A673 (cell line): ENCODE results near the gene FYCO1. TPM values are rescaled to one million over a fixed set of nuclear protein-coding genes. Genes with fewer than 3 reads are reported as not detected.

ENCODE experiments used
- BruUV-seq: library from RNA; stranded (reverse); fragments of 400-500 nt; replicated peaks from 2 replicates; lab custom pipeline; 2021; lab: Mats Ljungman, UMichigan
- CTCF ChIA-PET: fragments of 300-600 bp; sonication (Branson Sonifier 250); formaldehyde crosslinking; loops from one replicate; lab custom pipeline; 2022; ENCODE audit warnings: antibody characterized with exemption; lab: Charles Lee
- POLR2A ChIA-PET: fragments of 300-600 bp; sonication (Branson Sonifier 250); formaldehyde crosslinking; loops from one replicate; lab custom pipeline; 2022; ENCODE audit warnings: antibody characterized with exemption; ENCODE audit not compliant: low non-redundant PET; lab: Charles Lee
- DNase-seq: peaks from one replicate; pipeline ENCODE4 v3.0.0-alpha.2; 2015; ENCODE audit warnings: low spot score
- H3K27ac ChIP-seq: fragments of 200-600 bp; sonication (generic); 2 replicates; pipeline ENCODE4 v1.5.1; 2016; ENCODE audit warnings: mixed run types, low read depth, mild to moderate bottlenecking, mixed read lengths, antibody characterized with exemption, low read length; ENCODE audit not compliant: poor library complexity, severe bottlenecking
- H3K27me3 ChIP-seq: fragments of 200-600 bp; sonication (generic); replicated peaks from 2 replicates; pipeline ENCODE4 v1.6.1; 2017; ENCODE audit warnings: mixed run types, low read depth, mild to moderate bottlenecking, mixed read lengths, antibody characterized with exemption, low read length; ENCODE audit not compliant: insufficient read depth, poor library complexity
- H3K36me3 ChIP-seq: fragments of 200-600 bp; sonication (generic); 2 replicates; pipeline ENCODE4 v1.6.1; 2016; ENCODE audit warnings: mixed run types, mild to moderate bottlenecking, mixed read lengths, antibody characterized with exemption, low read length; ENCODE audit not compliant: insufficient read depth, poor library complexity, severe bottlenecking
- H3K4me1 ChIP-seq: fragments of 200-600 bp; sonication (generic); 2 replicates; pipeline ENCODE4 v1.6.1; 2017; ENCODE audit warnings: mixed run types, mild to moderate bottlenecking, mixed read lengths, antibody characterized with exemption, low read length; ENCODE audit not compliant: insufficient read depth, poor library complexity, severe bottlenecking
- H3K4me3 ChIP-seq: fragments of 200-600 bp; sonication (generic); 2 replicates; pipeline ENCODE4 v1.5.1; 2016; ENCODE audit warnings: low read depth, mixed run types, mild to moderate bottlenecking, mixed read lengths, low read length; ENCODE audit not compliant: poor library complexity, severe bottlenecking
- H3K9me3 ChIP-seq: fragments of 200-600 bp; sonication (generic); 2 replicates; pipeline ENCODE4 v1.6.1; 2016; ENCODE audit warnings: mixed run types, low read depth, mild to moderate bottlenecking, mixed read lengths, antibody characterized with exemption, low read length; ENCODE audit not compliant: poor library complexity, severe bottlenecking
- EZH2 ChIP-seq: fragments of 200-600 bp; sonication (generic); IDR thresholded peaks from 2 replicates; pipeline ENCODE4 v1.6.1; 2017; ENCODE audit warnings: borderline replicate concordance, low read depth, mild to moderate bottlenecking, mixed read lengths, antibody characterized with exemption, low read length; ENCODE audit not compliant: poor library complexity, severe bottlenecking
- intact Hi-C: fragments of 100-400 bp; cut with micrococcal nuclease; formaldehyde crosslinking; loops from one replicate; pipeline ENCODE4 v1.10.0; 2022; ENCODE audit not compliant: unreplicated experiment
- total RNA-seq: library from RNA; stranded (reverse); gene quantifications from 2 replicates; pipeline ENCODE4 v1.2.3, GENCODE V29; 2021
- TF ChIP-seq, protein P1 (sequence below): fragments of 300-800, 200-600 bp; sonication (generic); conservative IDR thresholded peaks from 2 replicates; pipeline ENCODE4 v1.5.1; 2017; ENCODE audit warnings: low read depth, mild to moderate bottlenecking, antibody characterized with exemption, low read length, moderate library complexity, mixed read lengths

FYCO1 gene
- total RNA-seq, 1 experiment from 2014 or later: 7.4 TPM

DNA sequence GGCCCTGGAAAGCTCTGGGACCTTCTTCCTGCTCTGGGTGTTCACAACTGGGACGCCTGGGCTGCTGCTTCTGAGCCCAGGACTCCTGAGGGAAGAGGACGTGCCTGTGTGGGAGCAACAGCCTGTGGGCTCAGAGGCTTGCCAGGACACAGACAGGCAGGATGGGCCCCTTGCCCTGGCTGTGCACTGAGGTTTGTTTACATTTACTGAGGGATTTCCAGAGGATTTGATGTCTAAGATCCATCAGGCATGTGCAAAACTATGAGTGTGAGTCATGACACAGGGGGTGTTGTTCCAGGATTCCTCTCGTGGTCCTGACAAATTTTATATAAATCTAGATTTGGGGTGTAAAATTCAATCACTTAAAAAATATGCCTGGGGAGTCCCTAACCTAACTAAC is 98.7 kb downstream of the FYCO1 start:
- DNase-seq: no peak
- H3K9me3 ChIP-seq: no peaks in the 10 kb centered on the region
- no peaks in the 10 kb centered on the region for H3K4me1 ChIP-seq
- POLR2A ChIA-PET: no interaction called here
- H3K27me3 ChIP-seq: no peaks in the 10 kb centered on the region
- no TSS peak for BruUV-seq
- CTCF ChIA-PET: no interaction called here
- no peak overlapping the region for H3K27ac ChIP-seq
- H3K36me3 ChIP-seq: no peaks in the 10 kb centered on the region
- TF ChIP-seq EZH2: no peak
- TF ChIP-seq, protein P1, sequence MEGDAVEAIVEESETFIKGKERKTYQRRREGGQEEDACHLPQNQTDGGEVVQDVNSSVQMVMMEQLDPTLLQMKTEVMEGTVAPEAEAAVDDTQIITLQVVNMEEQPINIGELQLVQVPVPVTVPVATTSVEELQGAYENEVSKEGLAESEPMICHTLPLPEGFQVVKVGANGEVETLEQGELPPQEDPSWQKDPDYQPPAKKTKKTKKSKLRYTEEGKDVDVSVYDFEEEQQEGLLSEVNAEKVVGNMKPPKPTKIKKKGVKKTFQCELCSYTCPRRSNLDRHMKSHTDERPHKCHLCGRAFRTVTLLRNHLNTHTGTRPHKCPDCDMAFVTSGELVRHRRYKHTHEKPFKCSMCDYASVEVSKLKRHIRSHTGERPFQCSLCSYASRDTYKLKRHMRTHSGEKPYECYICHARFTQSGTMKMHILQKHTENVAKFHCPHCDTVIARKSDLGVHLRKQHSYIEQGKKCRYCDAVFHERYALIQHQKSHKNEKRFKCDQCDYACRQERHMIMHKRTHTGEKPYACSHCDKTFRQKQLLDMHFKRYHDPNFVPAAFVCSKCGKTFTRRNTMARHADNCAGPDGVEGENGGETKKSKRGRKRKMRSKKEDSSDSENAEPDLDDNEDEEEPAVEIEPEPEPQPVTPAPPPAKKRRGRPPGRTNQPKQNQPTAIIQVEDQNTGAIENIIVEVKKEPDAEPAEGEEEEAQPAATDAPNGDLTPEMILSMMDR: no peak
- H3K4me3 ChIP-seq: no peak overlapping the region
- intact Hi-C loops: no loop called here

DNA sequence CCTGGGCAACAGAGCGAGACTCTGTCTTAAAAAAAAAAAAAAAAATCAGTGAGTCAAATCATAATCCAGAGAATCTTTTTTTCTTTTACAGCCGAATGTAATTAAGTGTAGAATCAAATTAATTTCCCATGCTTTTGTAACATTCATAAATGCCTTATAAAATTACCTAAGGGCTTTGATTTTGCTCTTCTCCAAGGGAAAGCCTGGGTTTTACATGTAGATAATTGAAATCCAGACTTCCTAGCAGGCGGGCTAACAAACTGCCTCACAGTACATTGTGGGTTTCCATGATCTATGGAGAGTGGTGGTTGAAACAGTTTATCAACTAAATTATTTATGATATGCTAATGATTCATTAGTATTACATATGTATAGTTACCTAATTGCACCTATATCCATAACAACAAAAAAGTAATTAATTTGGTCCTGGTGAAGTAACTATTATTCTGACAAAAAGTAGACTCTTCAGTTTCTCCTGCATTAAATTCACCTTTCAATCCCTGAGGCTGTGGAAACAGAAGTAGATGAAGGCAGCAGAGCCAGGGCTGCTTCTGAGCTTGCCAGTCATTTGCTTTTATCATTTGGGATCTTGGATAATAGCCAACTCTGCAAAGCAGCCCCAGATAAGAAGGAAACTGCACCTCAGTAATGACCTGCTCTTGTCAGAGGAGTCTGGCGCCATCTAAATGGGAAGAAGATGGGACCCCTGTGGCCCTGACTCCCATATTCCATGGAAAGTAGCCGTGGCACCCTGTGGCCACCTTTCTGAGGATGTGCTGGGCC is 99.7 kb downstream of the FYCO1 start:
- no peak for TF ChIP-seq EZH2
- TF ChIP-seq, protein P1: no peak
- CTCF ChIA-PET: no interaction called here
- H3K4me3 ChIP-seq: no peak overlapping the region
- peak; percentile 4 for DNase-seq
- H3K27ac ChIP-seq: no peak overlapping the region
- intact Hi-C loops: no loop called here
- H3K27me3 ChIP-seq: no peaks in the 10 kb centered on the region
- no peaks in the 10 kb centered on the region for H3K4me1 ChIP-seq
- POLR2A ChIA-PET: no interaction called here
- H3K9me3 ChIP-seq: no peaks in the 10 kb centered on the region
- BruUV-seq: no TSS peak
- no peaks in the 10 kb centered on the region for H3K36me3 ChIP-seq

DNA sequence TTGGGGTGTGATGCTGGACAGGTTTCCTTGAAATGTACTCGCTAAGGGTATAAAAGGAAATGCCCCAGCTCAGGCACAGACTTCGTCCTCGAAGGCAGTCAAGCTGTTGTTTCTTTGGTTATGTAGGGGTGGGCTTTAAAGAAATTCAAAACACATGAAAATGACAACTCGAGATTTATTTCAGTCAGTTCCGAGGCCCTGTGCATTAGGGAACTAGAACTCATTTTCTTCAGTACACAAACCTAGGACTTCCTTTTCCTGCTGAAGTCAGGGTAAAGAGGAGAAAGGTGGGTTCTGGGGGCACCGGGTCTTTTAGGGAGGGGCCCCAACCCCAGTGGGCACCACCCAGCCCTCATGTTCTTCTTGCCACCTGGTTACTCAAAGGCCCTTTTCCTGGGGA is 101.6 kb downstream of the FYCO1 start:
- no TSS peak for BruUV-seq
- CTCF ChIA-PET: no interaction called here
- Histone ChIP-seq H3K4me3 (no peak overlapping the region), H3K27ac (no peak overlapping the region), H3K9me3 (no peaks in the 10 kb centered on the region), H3K4me1 (no peaks in the 10 kb centered on the region), H3K36me3 (no peaks in the 10 kb centered on the region), H3K27me3 (no peaks in the 10 kb centered on the region)
- intact Hi-C loops: no loop called here
- no peak for DNase-seq
- TF ChIP-seq, protein P1: no peak
- no peak for TF ChIP-seq EZH2
- POLR2A ChIA-PET: no interaction called here
